ENCODE measurements around the gene GOLGA3.
"Not testable (repeated sequence)": the region's sequence is repeated elsewhere in the genome, so short reads cannot be mapped to it uniquely, and the experiment has no call there.

GOLGA3 gene

GRCh38 chr12:132841151-132841550 lies 12.5 kb upstream of the GOLGA3 start:
- DNase-seq, result no peak

- no peak for DNase-seq
These were observed 11.9 kb upstream of the GOLGA3 start for GRCh38 chr12:132840536-132840935.

- no peak for DNase-seq
These were observed 11.0 kb upstream of the GOLGA3 start for GRCh38 chr12:132839558-132840235.

- DNase-seq, result no peak
These were observed 9.9 kb upstream of the GOLGA3 start for GRCh38 chr12:132838410-132839080.

GRCh38 chr12:132837693-132838409 lies 9.2 kb upstream of the GOLGA3 start:
- no peak for DNase-seq

GRCh38 chr12:132836795-132837331 lies 8.2 kb upstream of the GOLGA3 start:
- DNase-seq, result no peak

GRCh38 chr12:132836230-132836629 lies 7.6 kb upstream of the GOLGA3 start:
- DNase-seq, result not testable (repeated sequence)

- no peak for DNase-seq
These were observed 6.7 kb upstream of the GOLGA3 start for GRCh38 chr12:132835076-132836025.

GRCh38 chr12:132834181-132834711 lies 5.6 kb upstream of the GOLGA3 start:
- DNase-seq, result no peak

- DNase-seq, result no peak
These were observed 4.7 kb upstream of the GOLGA3 start for GRCh38 chr12:132833341-132833740.

GRCh38 chr12:132831771-132832170 lies 3.1 kb upstream of the GOLGA3 start:
- no peak for DNase-seq

- DNase-seq, result no peak
These were observed 636 bp downstream of the GOLGA3 start for GRCh38 chr12:132827763-132828703.

- DNase-seq, result no peak
These were observed 2.8 kb downstream of the GOLGA3 start for GRCh38 chr12:132825861-132826260.

- DNase-seq, result no peak
These were observed 3.6 kb downstream of the GOLGA3 start for GRCh38 chr12:132825089-132825488.

GRCh38 chr12:132824053-132824452 lies 4.6 kb downstream of the GOLGA3 start:
- DNase-seq, result no peak

- DNase-seq, result no peak
These were observed 10.1 kb downstream of the GOLGA3 start for GRCh38 chr12:132818562-132818961.

- DNase-seq, result no peak
These were observed 14.4 kb downstream of the GOLGA3 start for GRCh38 chr12:132814232-132814631.

- no peak for DNase-seq
These were observed 15.2 kb downstream of the GOLGA3 start for GRCh38 chr12:132813443-132813842.

- DNase-seq, result no peak
These were observed 15.9 kb downstream of the GOLGA3 start for GRCh38 chr12:132812631-132813305.

GRCh38 chr12:132809391-132809790 lies 19.3 kb downstream of the GOLGA3 start:
- not testable (repeated sequence) for DNase-seq
